Measurements from ENCODE around the gene AIF1. TPM values are rescaled to one million over a fixed set of nuclear protein-coding genes. Genes with fewer than 3 reads are reported as not detected.

The AIF1 gene
- total and polyA plus RNA-seq, 4 experiments from 2014 or later: 5.2 to 11.0 (median 9.1) TPM

DNA sequence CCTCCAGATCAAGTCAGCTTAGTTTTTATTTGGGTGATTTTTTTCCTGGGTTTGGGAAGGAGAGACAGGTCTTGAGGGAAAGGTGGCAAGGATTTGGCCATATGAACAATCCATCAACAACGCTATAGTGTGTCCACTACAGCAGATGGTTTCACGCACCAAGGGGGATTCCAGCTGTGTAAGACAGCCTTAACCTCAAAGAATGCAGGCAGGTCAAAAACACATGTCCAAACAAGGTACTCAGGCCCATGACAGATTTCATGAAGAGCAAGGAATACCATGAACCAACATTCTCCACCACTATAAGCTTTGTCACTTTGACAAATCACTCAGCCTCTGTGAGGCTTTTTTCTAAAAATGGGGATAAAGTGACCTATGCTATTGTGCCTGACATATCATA lies 2.0 kb downstream of the AIF1 start:
- Mint-ChIP-seq H3K9me3 (no peaks in the 10 kb centered on the region), H3K4me1 (peaks cover 12 to 47% (median 32%) of the 10 kb centered on the region in 4 donors), H3K4me3 (peak overlapping the region in 1 of 8 donors; percentile 29), H3K36me3 (peaks cover 0 to 13% of the 10 kb centered on the region in 2 donors), H3K27me3 (no peaks in the 10 kb centered on the region), H3K27ac (peak overlapping the region in 3 of 7 donors; percentile 47 to 72 (median 50))
- ChIA-PET CTCF (ENCODE audit: partially characterized antibody) (interaction anchor here (0.6 to 3.5 kb wide), 5 partner anchors 12 to 71 kb away, joined by 3 to 18 read pairs (median 3); partner anchors contain the start of genes ATP6V1G2 and NCR3), POLR2A (ENCODE audit: partially characterized antibody) (interaction anchor here (0.6 to 1.3 kb wide), 2 partner anchors 20 to 70 kb away, joined by 3 to 4 read pairs; partner anchors contain the start of gene ATP6V1G2)
- no peak for DNase-seq
- Histone ChIP-seq H3K4me3 (ENCODE audit: low read length in 2 of 2) (no peak overlapping the region), H3K36me3 (ENCODE audit: insufficient read depth, low read length) (no peaks in the 10 kb centered on the region), H3K4me1 (ENCODE audit: insufficient read depth, low read length) (peaks cover 27% of the 10 kb centered on the region), H3K9me3 (ENCODE audit: control insufficient read depth in 1 of 2, low read length in 2 of 2) (no peaks in the 10 kb centered on the region), H3K27me3 (ENCODE audit: insufficient read depth, low read length) (no peaks in the 10 kb centered on the region), H3K27ac (ENCODE audit: low read depth, low read length) (no peak overlapping the region)
- intact Hi-C loops (cut with micrococcal nuclease): no loop called here

DNA sequence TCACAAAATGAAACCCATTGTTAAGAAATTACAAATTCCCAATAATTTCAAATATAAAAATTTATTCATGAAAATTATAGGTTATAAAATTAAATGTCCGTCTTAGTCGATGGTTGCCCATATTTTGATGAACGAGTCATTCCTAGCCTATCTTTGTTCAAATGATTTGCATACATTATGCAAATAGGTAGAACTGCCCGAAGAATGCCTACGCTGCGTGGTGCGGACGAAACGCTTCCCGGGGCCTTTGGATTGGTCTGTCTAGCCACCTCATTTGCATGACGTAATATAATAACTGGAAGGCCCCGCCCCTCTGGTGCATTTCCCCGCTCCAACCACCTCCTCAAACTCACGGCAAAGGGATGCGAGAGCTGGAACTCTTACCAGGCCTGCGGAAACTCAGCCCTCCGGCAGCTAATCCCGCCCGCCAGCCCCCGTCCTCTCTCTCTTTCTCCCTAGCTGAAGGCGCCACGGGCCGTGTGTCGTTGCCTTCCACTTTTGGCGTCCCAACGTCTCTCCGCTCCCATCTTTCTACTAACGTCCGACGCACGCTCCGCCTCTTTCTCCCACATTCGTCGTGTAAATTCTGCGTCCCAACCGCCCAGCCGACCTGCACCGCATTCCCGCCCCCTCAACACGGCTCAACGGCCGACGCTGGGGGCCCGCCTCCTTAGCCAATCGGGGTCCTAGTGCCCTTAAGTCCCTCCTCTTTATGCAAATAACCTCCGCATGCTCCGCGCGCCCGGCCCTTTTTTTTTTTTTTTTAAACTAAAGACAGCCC lies 5.0 kb downstream of the AIF1 start:
- Histone ChIP-seq H3K27ac (ENCODE audit: low read depth, low read length) (peak overlapping the region; percentile 99), H3K27me3 (ENCODE audit: insufficient read depth, low read length) (no peaks in the 10 kb centered on the region), H3K4me3 (ENCODE audit: low read length in 2 of 2) (peak overlapping the region in 1 of 2 donors; percentile 93), H3K9me3 (ENCODE audit: control insufficient read depth in 1 of 2, low read length in 2 of 2) (no peaks in the 10 kb centered on the region), H3K36me3 (ENCODE audit: insufficient read depth, low read length) (peaks cover 22% of the 10 kb centered on the region), H3K4me1 (ENCODE audit: insufficient read depth, low read length) (peaks cover 34% of the 10 kb centered on the region)
- Mint-ChIP-seq H3K9me3 (no peaks in the 10 kb centered on the region), H3K4me3 (peak overlapping the region; percentile 89 to 98 (median 93)), H3K4me1 (peaks cover 21 to 49% (median 39%) of the 10 kb centered on the region in 4 donors), H3K27me3 (no peaks in the 10 kb centered on the region), H3K27ac (peak overlapping the region; percentile 91 to 99 (median 98)), H3K36me3 (peaks cover 12 to 38% of the 10 kb centered on the region in 2 donors)
- ChIA-PET POLR2A (ENCODE audit: partially characterized antibody) (interaction anchor here (0.7 to 4.5 kb wide), 25 partner anchors 19 to 461 kb away, joined by 3 to 66 read pairs (median 5); partner anchors contain the start of genes APOM, ATP6V1G2, BAG6 and C6orf47), CTCF (ENCODE audit: partially characterized antibody) (no interaction called here)
- intact Hi-C loops (cut with micrococcal nuclease): loop anchor here (1.0 kb wide), 6 partner anchors 32 to 423 kb away; partner anchors contain the start of genes ABHD16A, BAG6 and NFKBIL1
- peak; percentile 96 to 98 (median 98) for DNase-seq

DNA sequence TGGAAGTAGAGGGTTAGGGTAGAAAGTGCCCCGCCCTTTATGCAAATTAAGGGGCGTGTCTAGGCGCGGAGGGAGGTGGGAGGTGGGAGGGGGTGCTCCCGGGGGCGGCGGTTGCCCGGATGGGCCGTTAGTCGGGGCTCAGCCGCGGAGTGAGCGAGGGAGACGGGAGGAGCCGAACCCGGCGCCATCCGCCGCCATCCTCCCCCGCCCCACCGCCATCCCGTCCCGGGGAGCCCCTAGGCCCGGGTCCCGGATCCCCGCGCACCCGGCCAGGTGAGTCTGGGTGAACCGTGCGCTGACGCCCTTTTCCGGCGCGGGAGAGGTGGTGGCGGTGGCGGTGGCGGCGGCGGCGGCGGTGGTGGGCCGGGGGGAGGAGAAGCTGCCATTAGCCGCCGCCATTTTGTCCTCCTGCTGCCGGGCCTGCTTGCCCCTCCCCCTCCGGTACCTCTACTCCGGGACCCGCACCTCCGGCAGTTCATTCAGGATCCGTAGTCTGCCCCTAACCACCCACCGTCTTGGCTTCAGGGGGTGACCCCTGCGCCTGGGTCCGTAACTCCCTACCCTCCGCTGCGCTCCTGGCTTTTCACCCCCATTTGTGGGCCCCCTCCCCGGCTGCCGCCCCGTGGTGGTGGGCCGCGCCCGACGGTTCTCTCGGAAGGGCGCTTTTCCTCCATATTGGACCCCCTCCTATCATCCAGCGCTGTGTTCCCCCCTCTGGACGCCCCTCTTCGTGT lies 5.7 kb downstream of the AIF1 start, which contains the start of gene PRRC2A:
PRRC2A (plus strand) TSS at position 130 of the 734 bp plus-strand sequence. CDS start 2,075 bp downstream, outside the sequence.
- peak in 1 of 5 donors; percentile 85 for DNase-seq
- Histone ChIP-seq H3K9me3 (ENCODE audit: control insufficient read depth in 1 of 2, low read length in 2 of 2) (no peaks in the 10 kb centered on the region), H3K36me3 (ENCODE audit: insufficient read depth, low read length) (peaks cover 29% of the 10 kb centered on the region), H3K4me1 (ENCODE audit: insufficient read depth, low read length) (peaks cover 27% of the 10 kb centered on the region), H3K27me3 (ENCODE audit: insufficient read depth, low read length) (no peaks in the 10 kb centered on the region), H3K4me3 (ENCODE audit: low read length in 2 of 2) (peak within 1 kb of the TSS; percentile 83 to 93), H3K27ac (ENCODE audit: low read depth, low read length) (peak within 1 kb of the TSS; percentile 99)
- POLR2A ChIA-PET (ENCODE audit: partially characterized antibody): interaction anchor here (0.8 to 4.5 kb wide), 24 partner anchors 18 to 351 kb away, joined by 3 to 66 read pairs (median 5); partner anchors contain the start of genes APOM, ATP6V1G2, BAG6 and C6orf47
- Mint-ChIP-seq H3K4me3 (peak within 1 kb of the TSS; percentile 89 to 98 (median 94)), H3K27ac (peak within 1 kb of the TSS; percentile 91 to 99 (median 98)), H3K9me3 (no peaks in the 10 kb centered on the region), H3K4me1 (peaks cover 21 to 42% (median 33%) of the 10 kb centered on the region in 4 donors), H3K36me3 (peaks cover 12 to 46% of the 10 kb centered on the region in 2 donors), H3K27me3 (no peaks in the 10 kb centered on the region)
- intact Hi-C loops (cut with micrococcal nuclease): loop anchor here (1.0 kb wide), 6 partner anchors 32 to 423 kb away; partner anchors contain the start of genes ABHD16A, BAG6 and NFKBIL1
- CTCF ChIA-PET (ENCODE audit: partially characterized antibody): no interaction called here

DNA sequence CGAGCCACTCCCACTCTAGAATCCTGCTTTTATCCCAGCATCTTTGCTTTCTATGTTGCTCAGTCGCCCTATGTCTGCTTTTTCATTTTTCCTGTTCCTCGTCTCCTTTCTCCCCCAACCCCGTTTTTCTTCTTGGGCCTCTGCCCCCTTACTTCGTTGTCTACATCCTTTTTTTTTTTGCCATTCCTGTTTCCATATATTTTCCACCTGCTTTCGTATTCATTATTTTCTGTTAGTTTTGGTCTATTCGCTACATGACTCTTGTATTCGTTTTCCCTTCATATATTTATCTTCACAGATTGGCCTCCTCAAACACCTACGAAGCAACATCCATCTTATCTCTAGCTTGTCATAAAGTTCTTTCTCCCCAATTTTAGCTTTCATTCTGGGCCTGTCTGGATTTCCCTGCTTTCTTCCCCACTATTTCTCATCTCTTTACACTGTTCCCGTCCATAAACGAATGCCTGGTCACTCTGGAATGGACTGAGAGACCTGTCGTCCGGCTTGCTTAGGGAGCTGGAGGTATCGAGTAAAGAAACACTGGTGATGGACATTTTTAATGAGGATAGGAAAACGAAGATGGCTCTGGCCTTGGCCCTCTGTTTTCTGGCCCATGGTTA lies 6.4 kb downstream of the AIF1 start:
- Mint-ChIP-seq H3K4me3 (peak overlapping the region; percentile 85 to 95 (median 90)), H3K36me3 (peaks cover 19 to 52% of the 10 kb centered on the region in 2 donors), H3K27ac (peak overlapping the region; percentile 90 to 99 (median 96)), H3K4me1 (peaks cover 20 to 37% (median 28%) of the 10 kb centered on the region in 4 donors), H3K27me3 (no peaks in the 10 kb centered on the region), H3K9me3 (no peaks in the 10 kb centered on the region)
- peaks cover 20% of the 10 kb centered on the region for H3K4me1 ChIP-seq (ENCODE audit: insufficient read depth, low read length)
- intact Hi-C loops (cut with micrococcal nuclease): no loop called here
- no peaks in the 10 kb centered on the region for H3K9me3 ChIP-seq (ENCODE audit: control insufficient read depth in 1 of 2, low read length in 2 of 2)
- peak in 2 of 5 donors; percentile 18 to 27 for DNase-seq
- POLR2A ChIA-PET (ENCODE audit: partially characterized antibody): interaction anchor here (0.8 to 4.5 kb wide), 19 partner anchors 18 to 351 kb away, joined by 3 to 66 read pairs (median 5); partner anchors contain the start of genes APOM, BAG6, C6orf47 and DDX39B
- H3K27me3 ChIP-seq (ENCODE audit: insufficient read depth, low read length): no peaks in the 10 kb centered on the region
- CTCF ChIA-PET (ENCODE audit: partially characterized antibody): interaction anchor here (0.9 to 1.8 kb wide), 4 partner anchors 23 to 149 kb away, joined by 3 to 8 read pairs (median 4); partner anchors contain the start of gene GPANK1
- H3K4me3 ChIP-seq (ENCODE audit: low read length in 2 of 2): peak overlapping the region; percentile 83 to 93
- peak overlapping the region; percentile 99 for H3K27ac ChIP-seq (ENCODE audit: low read depth, low read length)
- H3K36me3 ChIP-seq (ENCODE audit: insufficient read depth, low read length): peaks cover 36% of the 10 kb centered on the region

DNA sequence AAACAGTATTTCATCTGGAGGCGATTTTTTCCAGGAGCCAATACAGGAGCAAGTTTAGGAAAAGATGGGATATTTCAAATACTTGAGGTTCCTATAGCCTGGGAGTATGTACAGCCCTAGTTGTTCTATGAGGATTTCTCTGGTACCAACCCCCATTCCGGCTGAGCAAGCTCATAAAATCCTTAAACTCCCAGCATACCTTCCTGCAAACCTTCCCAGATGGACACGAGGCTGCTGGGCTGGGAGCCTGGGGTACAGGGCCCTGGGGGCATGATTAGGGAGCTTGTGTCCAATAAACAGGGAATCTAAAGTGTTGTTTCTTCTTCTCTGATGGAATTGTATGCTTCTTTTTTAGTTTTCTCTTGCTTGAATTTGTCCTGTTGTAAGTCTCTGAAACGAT lies 7.0 kb downstream of the AIF1 start:
- peak overlapping the region in 1 of 2 donors; percentile 93 for H3K4me3 ChIP-seq (ENCODE audit: low read length in 2 of 2)
- H3K27ac Mint-ChIP-seq: peak overlapping the region; percentile 90 to 99 (median 96)
- no peaks in the 10 kb centered on the region for H3K27me3 Mint-ChIP-seq
- intact Hi-C loops (cut with micrococcal nuclease): no loop called here
- H3K36me3 Mint-ChIP-seq: peaks cover 23 to 56% of the 10 kb centered on the region in 2 donors
- no peak for DNase-seq
- H3K9me3 Mint-ChIP-seq: no peaks in the 10 kb centered on the region
- CTCF ChIA-PET (ENCODE audit: partially characterized antibody): interaction anchor here (0.9 to 1.8 kb wide), 7 partner anchors 12 to 148 kb away, joined by 3 to 8 read pairs (median 3); partner anchors contain the start of genes DDAH2 and GPANK1
- H3K4me3 Mint-ChIP-seq: peak overlapping the region; percentile 85 to 95 (median 90)
- POLR2A ChIA-PET (ENCODE audit: partially characterized antibody): interaction anchor here (0.8 to 4.5 kb wide), 19 partner anchors 11 to 350 kb away, joined by 3 to 66 read pairs (median 5); partner anchors contain the start of genes BAG6, DDX39B, DXO and EHMT2
- H3K4me1 Mint-ChIP-seq: peaks cover 20 to 32% (median 25%) of the 10 kb centered on the region in 4 donors
- H3K4me1 ChIP-seq (ENCODE audit: insufficient read depth, low read length): peaks cover 19% of the 10 kb centered on the region
- no peaks in the 10 kb centered on the region for H3K27me3 ChIP-seq (ENCODE audit: insufficient read depth, low read length)
- peak overlapping the region; percentile 99 for H3K27ac ChIP-seq (ENCODE audit: low read depth, low read length)
- H3K36me3 ChIP-seq (ENCODE audit: insufficient read depth, low read length): peaks cover 42% of the 10 kb centered on the region
- no peaks in the 10 kb centered on the region for H3K9me3 ChIP-seq (ENCODE audit: control insufficient read depth in 1 of 2, low read length in 2 of 2)

DNA sequence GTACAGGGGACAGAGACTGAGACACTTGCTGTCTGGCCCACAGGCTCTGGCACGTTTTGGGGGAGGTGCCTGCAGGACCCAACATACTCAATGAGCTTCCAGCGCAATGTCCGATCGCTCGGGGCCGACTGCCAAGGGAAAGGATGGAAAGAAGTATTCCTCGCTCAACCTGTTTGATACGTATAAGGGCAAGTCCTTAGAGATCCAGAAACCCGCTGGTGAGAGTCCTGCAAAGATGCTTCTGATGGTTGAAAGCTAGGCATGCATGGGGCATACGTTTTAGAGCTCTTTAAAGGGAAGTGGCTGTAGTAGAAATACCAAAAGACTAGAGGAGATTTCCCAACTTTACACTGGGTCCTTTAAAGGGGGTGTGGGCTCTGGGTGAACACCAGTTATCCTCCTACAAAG lies 7.7 kb downstream of the AIF1 start:
- intact Hi-C loops (cut with micrococcal nuclease): no loop called here
- peaks cover 30 to 63% of the 10 kb centered on the region in 2 donors for H3K36me3 Mint-ChIP-seq
- ChIA-PET CTCF (ENCODE audit: partially characterized antibody) (interaction anchor here (0.6 to 1.8 kb wide), 8 partner anchors 11 to 241 kb away, joined by 3 to 8 read pairs (median 4); partner anchors contain the start of genes DDAH2 and GPANK1), POLR2A (ENCODE audit: partially characterized antibody) (interaction anchor here (0.6 to 4.5 kb wide), 16 partner anchors 10 to 554 kb away, joined by 3 to 66 read pairs (median 5); partner anchors contain the start of genes BAG6, DDX39B, EHMT2 and GPANK1)
- no peak overlapping the region for H3K4me3 ChIP-seq (ENCODE audit: low read length in 2 of 2)
- H3K27ac ChIP-seq (ENCODE audit: low read depth, low read length): peak overlapping the region; percentile 10
- peak overlapping the region; percentile 16 to 99 (median 93) for H3K27ac Mint-ChIP-seq
- DNase-seq: no peak
- H3K9me3 Mint-ChIP-seq: no peaks in the 10 kb centered on the region
- H3K36me3 ChIP-seq (ENCODE audit: insufficient read depth, low read length): peaks cover 48% of the 10 kb centered on the region
- peaks cover 19% of the 10 kb centered on the region for H3K4me1 ChIP-seq (ENCODE audit: insufficient read depth, low read length)
- no peaks in the 10 kb centered on the region for H3K27me3 ChIP-seq (ENCODE audit: insufficient read depth, low read length)
- H3K4me1 Mint-ChIP-seq: peaks cover 20 to 31% (median 25%) of the 10 kb centered on the region in 4 donors
- H3K27me3 Mint-ChIP-seq: no peaks in the 10 kb centered on the region
- no peaks in the 10 kb centered on the region for H3K9me3 ChIP-seq (ENCODE audit: control insufficient read depth in 1 of 2, low read length in 2 of 2)
- peak overlapping the region in 3 of 8 donors; percentile 1 to 92 (median 21) for H3K4me3 Mint-ChIP-seq
